ENCODE measurements around the gene MUC5B.
"Not testable (repeated sequence)": the region's sequence is repeated elsewhere in the genome, so short reads cannot be mapped to it uniquely, and the experiment has no call there.

Gene MUC5B

GRCh38 chr11:1184139-1184538, 38.7 kb upstream of the MUC5B start:
- H3K4me3 ChIP-seq (ENCODE audit: low read length); DNase-seq (ENCODE audit: low read depth, low spot score): not testable (repeated sequence)

- DNase-seq (ENCODE audit: low read depth, low spot score) = not testable (repeated sequence)
These were observed 34.3 kb upstream of the MUC5B start for GRCh38 chr11:1188451-1189130.

GRCh38 chr11:1189816-1190215, 33.0 kb upstream of the MUC5B start:
- not testable (repeated sequence) for DNase-seq (ENCODE audit: low read depth, low spot score); H3K4me3 ChIP-seq (ENCODE audit: low read length)

More at GRCh38 chr11:1188451-1189130, 34.3 kb upstream of the MUC5B start:
- H3K4me3 ChIP-seq (ENCODE audit: low read length) = not testable (repeated sequence)

GRCh38 chr11:1191786-1192470, 30.9 kb upstream of the MUC5B start:
- DNase-seq (ENCODE audit: low read depth, low spot score) = not testable (repeated sequence)

GRCh38 chr11:1192741-1193325, 30.0 kb upstream of the MUC5B start:
- DNase-seq (ENCODE audit: low read depth, low spot score) = no peak

More at GRCh38 chr11:1191786-1192470, 30.9 kb upstream of the MUC5B start:
- not testable (repeated sequence) for H3K4me3 ChIP-seq (ENCODE audit: low read length)

GRCh38 chr11:1193326-1194230, 29.3 kb upstream of the MUC5B start:
- DNase-seq (ENCODE audit: low read depth, low spot score) = no peak
- H3K4me3 ChIP-seq (ENCODE audit: low read length) = no peak overlapping the region

More at GRCh38 chr11:1192741-1193325, 30.0 kb upstream of the MUC5B start:
- no peak overlapping the region for H3K4me3 ChIP-seq (ENCODE audit: low read length)

- no peak overlapping the region for H3K4me3 ChIP-seq (ENCODE audit: low read length)
- no peak for DNase-seq (ENCODE audit: low read depth, low spot score)
These were observed 28.5 kb upstream of the MUC5B start for GRCh38 chr11:1194231-1194976.

GRCh38 chr11:1194977-1195681, 27.7 kb upstream of the MUC5B start:
- DNase-seq (ENCODE audit: low read depth, low spot score) = no peak
- no peak overlapping the region for H3K4me3 ChIP-seq (ENCODE audit: low read length)

GRCh38 chr11:1195682-1196515, 27.0 kb upstream of the MUC5B start:
- no peak for DNase-seq (ENCODE audit: low read depth, low spot score)
- no peak overlapping the region for H3K4me3 ChIP-seq (ENCODE audit: low read length)

- no peak overlapping the region for H3K4me3 ChIP-seq (ENCODE audit: low read length)
- DNase-seq (ENCODE audit: low read depth, low spot score) = no peak
These were observed 26.1 kb upstream of the MUC5B start for GRCh38 chr11:1196516-1197391.

- no peak overlapping the region for H3K4me3 ChIP-seq (ENCODE audit: low read length)
- DNase-seq (ENCODE audit: low read depth, low spot score) = no peak
These were observed 25.4 kb upstream of the MUC5B start for GRCh38 chr11:1197431-1197885.

- H3K4me3 ChIP-seq (ENCODE audit: low read length) = no peak overlapping the region
- no peak for DNase-seq (ENCODE audit: low read depth, low spot score)
These were observed 24.8 kb upstream of the MUC5B start for GRCh38 chr11:1197886-1198560.

- DNase-seq (ENCODE audit: low read depth, low spot score) = no peak
- no peak overlapping the region for H3K4me3 ChIP-seq (ENCODE audit: low read length)
These were observed 24.2 kb upstream of the MUC5B start for GRCh38 chr11:1198561-1199240.

- DNase-seq (ENCODE audit: low read depth, low spot score) = no peak
- no peak overlapping the region for H3K4me3 ChIP-seq (ENCODE audit: low read length)
These were observed 23.6 kb upstream of the MUC5B start for GRCh38 chr11:1199241-1199750.

Measured in Jurkat, Clone E6-1 (cell line).